Naive thymus-derived CD8-positive, alpha-beta T cell (primary cell): ENCODE measurements around the gene GAPVD1. TPM values are rescaled to one million over a fixed set of nuclear protein-coding genes. Genes with fewer than 3 reads are reported as not detected.

Source experiments
- ATAC-seq, 2 donors: fragments of 150-1000 bp; cut with Tn5 transposase in 1 of 2; sonication (Bioruptor Pico), chemical (Tn5 transposase) in 1 of 2; 1 replicate in 1 of 2; 2 replicates in 1 of 2; pipeline ENCODE4 v1.10.0; 2021; ENCODE audit warnings: mild to moderate bottlenecking in 2 of 2, moderate library complexity in 2 of 2
- POLR2A ChIA-PET: fragments of 350-600 bp; sonication (Branson Sonifier 250); formaldehyde crosslinking; loops from one replicate; lab custom pipeline; 2021; ENCODE audit warnings: antibody characterized with exemption; lab: Charles Lee
- DNase-seq, 10 donors: peaks; one replicate each; pipeline versions ENCODE4 v3.0.0 to v3.0.0-alpha.2; 2020 to 2022
- H3K27ac Mint-ChIP-seq, 10 donors: one replicate each; pipeline ENCODE4 v1.8.0; 2020 to 2022; ENCODE audit warnings: mild to moderate bottlenecking in 10 of 10, mixed read lengths in 10 of 10, moderate library complexity in 4 of 10, inconsistent platforms in 1 of 10
- H3K27me3 Mint-ChIP-seq, 5 donors: one replicate each; pipeline ENCODE4 v1.8.0; 2021 to 2022; ENCODE audit warnings: mixed read lengths in 5 of 5
- H3K36me3 Mint-ChIP-seq, 3 donors: one replicate each; pipeline ENCODE4 v1.8.0; 2020 to 2022; ENCODE audit warnings: mixed read lengths in 3 of 3, mild to moderate bottlenecking in 2 of 3, inconsistent platforms in 1 of 3
- H3K4me1 Mint-ChIP-seq, 4 donors: one replicate each; pipeline ENCODE4 v1.8.0; 2021 to 2022; ENCODE audit warnings: mixed read lengths in 4 of 4
- H3K4me3 Mint-ChIP-seq, 10 donors: one replicate each; pipeline ENCODE4 v1.8.0; 2020 to 2022; ENCODE audit warnings: mild to moderate bottlenecking in 10 of 10, mixed read lengths in 10 of 10, moderate library complexity in 6 of 10, inconsistent platforms in 1 of 10
- H3K9me3 Mint-ChIP-seq, 9 donors: one replicate each; pipeline ENCODE4 v1.8.0; 2020 to 2022; ENCODE audit warnings: mixed read lengths in 9 of 9, mild to moderate bottlenecking in 3 of 9, inconsistent platforms in 1 of 9, moderate library complexity in 1 of 9
- polyA plus RNA-seq, 3 donors: library from polyadenylated mRNA; unstranded; fragments of 300-500 nt; fragmentation: Illumina TruSeq; gene quantifications; one replicate each; pipeline ENCODE4 v1.2.3, GENCODE V29; 2021
- total RNA-seq, 8 experiments: library from RNA in 2 of 8; stranded (reverse) in 2 of 8; gene quantifications; one replicate each; pipeline ENCODE4 v1.2.3 and lab custom pipeline; 2021 to 2026

Gene GAPVD1
- total and polyA plus RNA-seq, 5 experiments from 2014 or later = 43.7 to 77.6 (median 50.7) TPM

GRCh38 chr9:125412166-125412565 lies 150.5 kb downstream of the GAPVD1 start:
- H3K4me3 Mint-ChIP-seq = no peak overlapping the region
- H3K27me3 Mint-ChIP-seq = peaks cover 9 to 52% (median 36%) of the 10 kb centered on the region in 5 donors
- no peak for DNase-seq
- no peak for ATAC-seq
- no peaks in the 10 kb centered on the region for H3K9me3 Mint-ChIP-seq
- no peak overlapping the region for H3K27ac Mint-ChIP-seq
- peaks cover 11 to 21% (median 13%) of the 10 kb centered on the region in 4 donors for H3K4me1 Mint-ChIP-seq
- POLR2A ChIA-PET = no interaction called here
- H3K36me3 Mint-ChIP-seq = no peaks in the 10 kb centered on the region

GRCh38 chr9:125413579-125413978 lies 152.0 kb downstream of the GAPVD1 start:
- H3K9me3 Mint-ChIP-seq = no peaks in the 10 kb centered on the region
- peaks cover 7 to 14% (median 9%) of the 10 kb centered on the region in 4 donors for H3K4me1 Mint-ChIP-seq
- ATAC-seq = no peak
- H3K36me3 Mint-ChIP-seq = no peaks in the 10 kb centered on the region
- no peak for DNase-seq
- H3K4me3 Mint-ChIP-seq = no peak overlapping the region
- peaks cover 6 to 43% (median 32%) of the 10 kb centered on the region in 5 donors for H3K27me3 Mint-ChIP-seq
- H3K27ac Mint-ChIP-seq = no peak overlapping the region
- POLR2A ChIA-PET = no interaction called here

- Mint-ChIP-seq H3K4me3 (no peak overlapping the region), H3K36me3 (no peaks in the 10 kb centered on the region), H3K27ac (no peak overlapping the region), H3K27me3 (peaks cover 0 to 24% (median 15%) of the 10 kb centered on the region in 5 donors), H3K4me1 (no peaks in the 10 kb centered on the region), H3K9me3 (no peaks in the 10 kb centered on the region)
- POLR2A ChIA-PET = no interaction called here
- ATAC-seq (no peak), DNase-seq (peak in 1 of 10 donors; percentile 58)
Observed at GRCh38 chr9:125415583-125416460, 154.2 kb downstream of the GAPVD1 start.

GRCh38 chr9:125416517-125416916 lies 154.9 kb downstream of the GAPVD1 start:
- Mint-ChIP-seq H3K27ac (no peak overlapping the region), H3K4me1 (no peaks in the 10 kb centered on the region), H3K4me3 (no peak overlapping the region), H3K9me3 (no peaks in the 10 kb centered on the region), H3K27me3 (peaks cover 0 to 18% (median 10%) of the 10 kb centered on the region in 5 donors), H3K36me3 (no peaks in the 10 kb centered on the region)
- DNase-seq = no peak
- no peak for ATAC-seq
- POLR2A ChIA-PET = no interaction called here

Other genes starting within 250 kb of the GAPVD1 start
- gene SCAI, start 118.3 kb upstream of the GAPVD1 start, total RNA-seq = 10 to 100 TPM; 15.3 to 15.7 TPM
- 1 to 10 TPM; 1.1 to 3.9 (median 3.7) TPM for gene SCAI, start 118.3 kb upstream of the GAPVD1 start, polyA plus RNA-seq
- gene PPP6C, start 72.0 kb upstream of the GAPVD1 start, total RNA-seq = 10 to 100 TPM; 51.9 to 59.0 TPM
- gene PPP6C, start 72.0 kb upstream of the GAPVD1 start, polyA plus RNA-seq = 10 to 100 TPM; 47.2 to 55.9 (median 51.6) TPM
- gene RABEPK, start 61.3 kb upstream of the GAPVD1 start, total RNA-seq = 10 to 100 TPM; 13.1 TPM
- gene RABEPK, start 61.3 kb upstream of the GAPVD1 start, polyA plus RNA-seq = 10 to 100 TPM; 29.4 to 44.2 (median 32.7) TPM
- gene HSPA5, start 20.5 kb upstream of the GAPVD1 start, total RNA-seq = 10 to 100 TPM; 94.6 to 96.6 TPM
- gene HSPA5, start 20.5 kb upstream of the GAPVD1 start, polyA plus RNA-seq = 100 to 1,000 TPM; 130 to 162 (median 143) TPM